Stimulated activated CD8-positive, alpha-beta memory T cell treated with anti-CD3 and anti-CD28 coated beads, Interleukin-4, amount 100 ng/mL, for 24 hours (primary cell): ENCODE measurements around the gene SNCG.
"Not testable (repeated sequence)": the region's sequence is repeated elsewhere in the genome, so short reads cannot be mapped to it uniquely, and the experiment has no call there.

Experiments
- DNase-seq: peaks from one replicate; pipeline ENCODE4 v3.0.0-alpha.2; 2020; ENCODE audit warnings: low read depth

SNCG gene

GRCh38 chr10:86945361-86946212 is 12.8 kb upstream of the SNCG start:
- no peak for DNase-seq

GRCh38 chr10:86946213-86947155 is 11.9 kb upstream of the SNCG start:
- DNase-seq: no peak

- DNase-seq: not testable (repeated sequence)
Measured at GRCh38 chr10:86947806-86948205, 10.6 kb upstream of the SNCG start.

GRCh38 chr10:86950349-86950748 is 8.1 kb upstream of the SNCG start:
- DNase-seq: no peak

GRCh38 chr10:86951184-86951761 is 7.1 kb upstream of the SNCG start:
- DNase-seq: no peak

GRCh38 chr10:86952106-86952505 is 6.3 kb upstream of the SNCG start:
- no peak for DNase-seq

GRCh38 chr10:86952697-86953096 is 5.7 kb upstream of the SNCG start:
- not testable (repeated sequence) for DNase-seq

GRCh38 chr10:86953747-86954680 is 4.4 kb upstream of the SNCG start:
- no peak for DNase-seq

GRCh38 chr10:86954681-86955500 is 3.5 kb upstream of the SNCG start:
- DNase-seq: no peak

GRCh38 chr10:86955501-86956194 is 2.8 kb upstream of the SNCG start:
- DNase-seq: no peak

- no peak for DNase-seq
Measured at GRCh38 chr10:86956195-86956847, 2.1 kb upstream of the SNCG start.

GRCh38 chr10:86956848-86957448 is 1.5 kb upstream of the SNCG start:
- DNase-seq: no peak

- no peak for DNase-seq
Measured at GRCh38 chr10:86957471-86958115, 806 bp upstream of the SNCG start, which contains the start of gene MMRN2. Gene MMRN2, minus strand, starts transcription at chr10:86957615. Its CDS starts 74 bp downstream, at chr10:86957541.

- no peak for DNase-seq
Measured at GRCh38 chr10:86958901-86959736, 720 bp downstream of the SNCG start.

GRCh38 chr10:86959737-86960002 is 1.3 kb downstream of the SNCG start:
- no peak for DNase-seq

- DNase-seq: no peak
Measured at GRCh38 chr10:86960003-86960862, 1.8 kb downstream of the SNCG start.
